Activated naive CD4-positive, alpha-beta T cell treated with anti-CD3 and anti-CD28 coated beads for 36 hours (primary cell): Measurements from ENCODE around the gene GALR1. TPM values are rescaled to one million over a fixed set of nuclear protein-coding genes. Genes with fewer than 3 reads are reported as not detected.

Source experiments
- CTCF ChIA-PET: fragments of 350-600 bp; sonication (Branson Sonifier 250); formaldehyde crosslinking; loops from one replicate; lab custom pipeline; 2021; ENCODE audit warnings: antibody characterized with exemption; lab: Charles Lee
- DNase-seq: peaks from one replicate; pipeline ENCODE4 v3.0.0-alpha.2; 2020
- H3K27ac Mint-ChIP-seq: one replicate; pipeline ENCODE4 v1.8.0; 2021; ENCODE audit warnings: mild to moderate bottlenecking, mixed read lengths
- H3K27me3 Mint-ChIP-seq: one replicate; pipeline ENCODE4 v1.8.0; 2021; ENCODE audit warnings: low read depth, mixed read lengths
- H3K36me3 Mint-ChIP-seq: one replicate; pipeline ENCODE4 v1.8.0; 2021; ENCODE audit warnings: low read depth, mixed read lengths
- H3K4me1 Mint-ChIP-seq: one replicate; pipeline ENCODE4 v1.8.0; 2021; ENCODE audit warnings: low read depth, mixed read lengths
- H3K4me3 Mint-ChIP-seq: one replicate; pipeline ENCODE4 v1.8.0; 2021; ENCODE audit warnings: mild to moderate bottlenecking, moderate library complexity, mixed read lengths
- H3K9me3 Mint-ChIP-seq: one replicate; pipeline ENCODE4 v1.8.0; 2021; ENCODE audit warnings: mixed read lengths
- intact Hi-C: fragments of 100-400 bp; cut with micrococcal nuclease; formaldehyde crosslinking; loops from one replicate; pipeline ENCODE4 v1.15.1; 2023
- total RNA-seq, 2 experiments: library from RNA; stranded (reverse); gene quantifications; one replicate each; pipeline ENCODE4 v1.2.3, GENCODE V29; 2021

The GALR1 gene
- total RNA-seq, 2 experiments from 2014 or later: not detected

DNA sequence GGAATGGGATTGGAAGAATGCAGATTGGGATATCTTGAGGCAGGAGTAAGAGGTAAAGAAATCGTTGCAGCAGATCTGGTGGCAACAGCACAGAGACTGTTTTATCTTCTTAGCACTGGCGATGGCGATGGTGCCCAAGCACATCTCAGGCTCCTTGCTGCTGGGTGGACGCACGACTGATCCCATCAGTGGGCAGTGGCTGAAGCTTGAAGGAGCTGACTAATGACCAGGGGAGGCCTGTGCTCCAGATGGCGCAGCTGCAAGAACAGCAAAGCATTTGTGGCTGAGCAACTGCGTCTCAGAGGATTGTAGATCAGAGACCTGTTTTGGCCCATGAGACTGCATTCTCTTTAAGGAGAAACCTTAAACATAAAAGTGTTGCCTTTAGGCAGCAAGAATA is 54.6 kb downstream of the GALR1 start:
- H3K4me3 Mint-ChIP-seq: no peak overlapping the region
- no peak overlapping the region for H3K27ac Mint-ChIP-seq
- DNase-seq: no peak
- no peaks in the 10 kb centered on the region for H3K9me3 Mint-ChIP-seq
- H3K36me3 Mint-ChIP-seq: no peaks in the 10 kb centered on the region
- intact Hi-C loops: no loop called here
- CTCF ChIA-PET: no interaction called here
- H3K27me3 Mint-ChIP-seq: peaks cover 2% of the 10 kb centered on the region
- no peaks in the 10 kb centered on the region for H3K4me1 Mint-ChIP-seq

DNA sequence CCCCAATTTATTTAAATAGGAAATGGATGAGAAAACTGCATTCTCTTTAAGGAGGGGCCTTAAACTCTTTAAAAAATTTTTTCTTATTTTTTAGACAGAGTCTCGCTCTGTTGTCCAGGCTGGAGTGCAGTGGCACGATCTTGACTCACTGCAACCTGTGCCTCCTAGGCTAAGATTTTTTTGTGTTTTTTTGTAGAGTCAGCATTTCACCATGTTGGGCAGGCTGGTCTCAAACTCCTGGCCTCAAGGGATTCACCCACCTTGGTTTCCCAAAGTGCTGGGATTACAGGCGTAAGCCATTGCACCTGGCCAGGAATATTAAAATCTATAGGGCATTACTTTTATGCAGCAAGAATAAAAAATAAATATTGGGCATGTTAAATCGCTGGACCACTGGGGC is 56.0 kb downstream of the GALR1 start:
- H3K36me3 Mint-ChIP-seq: no peaks in the 10 kb centered on the region
- DNase-seq: no peak
- H3K4me1 Mint-ChIP-seq: no peaks in the 10 kb centered on the region
- no peak overlapping the region for H3K4me3 Mint-ChIP-seq
- CTCF ChIA-PET: no interaction called here
- H3K27ac Mint-ChIP-seq: no peak overlapping the region
- intact Hi-C loops: no loop called here
- H3K9me3 Mint-ChIP-seq: no peaks in the 10 kb centered on the region
- peaks cover 2% of the 10 kb centered on the region for H3K27me3 Mint-ChIP-seq

DNA sequence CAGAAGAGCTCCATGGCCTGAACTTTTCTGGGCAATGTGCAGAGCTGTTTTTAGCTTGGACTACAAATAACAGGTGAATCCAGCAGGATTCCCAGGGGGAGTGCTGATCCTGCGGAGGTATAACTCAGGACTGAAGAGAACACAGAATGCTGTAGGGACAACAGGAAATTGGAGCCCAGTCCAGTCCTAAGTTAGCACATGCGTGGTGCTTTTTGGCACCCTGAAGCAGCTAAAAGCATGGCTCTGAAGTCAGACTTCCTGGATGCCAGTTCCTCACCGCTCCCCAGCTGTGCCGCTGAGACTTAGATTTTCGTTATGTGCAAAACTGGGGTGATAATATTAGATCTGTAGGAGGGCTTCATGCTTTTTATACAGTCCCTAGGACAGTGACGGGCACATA is 58.6 kb downstream of the GALR1 start:
- intact Hi-C loops: no loop called here
- Mint-ChIP-seq H3K36me3 (no peaks in the 10 kb centered on the region), H3K9me3 (no peaks in the 10 kb centered on the region), H3K27ac (no peak overlapping the region), H3K4me1 (no peaks in the 10 kb centered on the region), H3K27me3 (peaks cover 2% of the 10 kb centered on the region), H3K4me3 (no peak overlapping the region)
- DNase-seq: no peak
- CTCF ChIA-PET: no interaction called here

DNA sequence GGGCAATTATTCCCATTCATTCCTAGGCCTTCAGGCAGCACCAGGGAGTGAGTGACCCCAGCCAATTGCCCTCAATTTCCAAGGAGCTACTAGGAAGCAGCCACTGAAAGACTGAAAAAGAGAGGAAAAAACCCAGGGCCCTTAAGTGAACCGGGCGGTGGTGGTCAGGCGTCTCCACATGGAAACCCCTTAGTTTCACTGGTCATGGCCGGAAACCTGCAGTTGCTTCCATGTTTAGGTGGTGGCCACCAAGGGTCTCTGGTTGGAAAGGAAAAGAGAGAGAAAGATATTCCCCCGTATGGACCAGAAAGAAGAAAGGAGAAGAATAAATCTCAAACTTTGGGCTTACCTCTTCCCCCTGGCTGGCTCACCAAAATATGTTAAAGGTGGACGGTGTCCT is 64.9 kb downstream of the GALR1 start:
- CTCF ChIA-PET: no interaction called here
- Mint-ChIP-seq H3K9me3 (no peaks in the 10 kb centered on the region), H3K27me3 (no peaks in the 10 kb centered on the region)

DNA sequence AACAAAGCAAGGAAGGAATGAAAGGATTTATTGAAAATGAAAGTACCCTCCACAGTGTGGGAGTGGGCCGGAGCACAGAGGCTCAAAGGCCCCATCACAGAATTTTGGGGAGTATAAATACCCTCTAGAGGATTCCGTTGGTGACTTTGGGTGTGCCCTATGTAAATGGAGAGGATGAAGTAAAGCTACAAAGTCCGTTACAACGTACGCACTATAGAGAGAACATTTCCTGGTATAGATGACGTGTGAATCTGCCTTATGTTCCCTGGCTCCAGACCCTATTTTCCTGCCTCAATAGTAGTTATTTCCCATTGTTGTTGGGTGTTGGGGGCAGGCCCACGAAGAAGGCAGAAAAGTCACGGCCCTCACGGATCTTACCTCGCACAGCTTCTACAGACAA is 65.3 kb downstream of the GALR1 start:
- H3K9me3 Mint-ChIP-seq: no peaks in the 10 kb centered on the region
- no peak overlapping the region for H3K27ac Mint-ChIP-seq
- no peaks in the 10 kb centered on the region for H3K4me1 Mint-ChIP-seq
- CTCF ChIA-PET: no interaction called here
- DNase-seq: no peak
- H3K36me3 Mint-ChIP-seq: no peaks in the 10 kb centered on the region
- no peak overlapping the region for H3K4me3 Mint-ChIP-seq
- no peaks in the 10 kb centered on the region for H3K27me3 Mint-ChIP-seq
- intact Hi-C loops: no loop called here

More for the DNA sequence above, 64.9 kb downstream of the GALR1 start:
- intact Hi-C loops: no loop called here
- H3K4me1 Mint-ChIP-seq: no peaks in the 10 kb centered on the region
- no peak for DNase-seq
- H3K4me3 Mint-ChIP-seq: no peak overlapping the region
- H3K27ac Mint-ChIP-seq: no peak overlapping the region
- no peaks in the 10 kb centered on the region for H3K36me3 Mint-ChIP-seq

DNA sequence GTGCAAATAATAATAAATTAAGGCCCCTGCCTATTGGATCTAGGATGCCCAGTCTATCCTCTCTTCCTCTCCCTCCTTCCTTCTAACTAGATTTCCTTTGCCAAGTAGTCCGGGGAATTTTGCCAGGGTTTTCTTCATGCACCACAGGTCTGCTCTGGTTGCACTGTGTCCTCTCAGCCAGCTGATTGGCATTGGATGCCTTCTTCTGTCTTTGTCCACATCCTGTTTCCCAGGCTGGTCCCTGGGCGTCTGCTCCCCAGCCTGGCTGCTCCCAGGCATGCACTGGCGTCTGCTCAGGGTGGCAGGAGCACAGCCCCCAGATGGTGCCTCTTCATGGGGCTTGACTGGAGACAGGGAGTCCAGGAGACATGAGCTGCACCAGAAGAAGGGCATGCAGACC is 66.4 kb downstream of the GALR1 start:
- no peak for DNase-seq
- intact Hi-C loops: no loop called here
- CTCF ChIA-PET: no interaction called here
- no peaks in the 10 kb centered on the region for H3K4me1 Mint-ChIP-seq
- H3K36me3 Mint-ChIP-seq: no peaks in the 10 kb centered on the region
- H3K27me3 Mint-ChIP-seq: no peaks in the 10 kb centered on the region
- no peak overlapping the region for H3K4me3 Mint-ChIP-seq
- no peaks in the 10 kb centered on the region for H3K9me3 Mint-ChIP-seq
- H3K27ac Mint-ChIP-seq: no peak overlapping the region

DNA sequence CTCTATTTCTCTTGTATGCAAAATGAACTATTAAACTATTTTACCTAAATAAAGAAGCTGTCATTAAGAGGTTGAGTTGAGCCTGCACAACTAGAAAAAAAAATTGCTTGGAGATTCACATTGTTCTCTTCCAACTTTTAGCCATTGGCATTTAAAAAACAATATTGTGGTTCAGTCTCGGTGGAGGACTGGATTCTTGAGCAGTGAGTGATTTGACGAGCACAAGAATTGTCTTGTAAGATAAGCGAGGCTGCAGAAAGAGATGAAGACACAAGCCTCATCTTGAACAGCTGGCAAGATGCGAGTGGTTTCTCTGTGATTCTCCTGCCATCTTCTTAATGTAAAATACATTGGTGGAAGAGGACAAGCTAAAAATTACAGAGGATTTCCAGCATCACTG is 67.0 kb downstream of the GALR1 start:
- no peaks in the 10 kb centered on the region for H3K4me1 Mint-ChIP-seq
- intact Hi-C loops: no loop called here
- DNase-seq: no peak
- H3K36me3 Mint-ChIP-seq: no peaks in the 10 kb centered on the region
- H3K27ac Mint-ChIP-seq: no peak overlapping the region
- CTCF ChIA-PET: no interaction called here
- H3K27me3 Mint-ChIP-seq: peaks cover under 1% of the 10 kb centered on the region
- no peak overlapping the region for H3K4me3 Mint-ChIP-seq
- no peaks in the 10 kb centered on the region for H3K9me3 Mint-ChIP-seq

DNA sequence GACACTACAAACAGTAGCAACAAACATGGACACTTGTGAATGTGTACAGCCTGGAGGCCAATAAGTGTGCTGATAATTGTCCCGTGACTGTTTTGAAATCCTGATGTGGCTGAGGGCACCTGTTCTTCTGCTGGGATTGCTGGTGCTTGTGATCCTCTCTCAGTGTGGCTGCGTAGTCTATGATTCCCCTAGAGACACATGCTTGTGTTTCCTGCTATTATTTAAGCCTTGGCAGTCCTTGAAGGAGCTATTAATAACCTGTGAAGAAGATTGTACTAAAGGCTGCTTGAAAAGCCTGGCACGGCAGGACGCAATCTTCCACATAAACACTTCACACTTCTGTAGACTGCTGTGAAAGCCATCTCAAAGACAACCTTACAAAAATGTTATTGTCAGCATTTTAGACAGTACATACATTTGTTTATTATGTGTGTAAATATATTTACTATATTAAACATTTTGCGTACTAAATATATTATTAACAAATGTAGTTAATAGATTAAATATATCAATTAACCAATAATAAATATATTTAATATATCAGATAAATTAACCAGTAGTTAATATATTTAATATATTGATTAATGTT is 71.4 kb downstream of the GALR1 start:
- H3K4me3 Mint-ChIP-seq: no peak overlapping the region
- DNase-seq: no peak
- CTCF ChIA-PET: interaction anchor here (0.6 kb wide), 1 partner anchor 19 kb away, joined by 3 read pairs; no protein-coding TSS in a partner anchor
- H3K27ac Mint-ChIP-seq: no peak overlapping the region
- H3K36me3 Mint-ChIP-seq: no peaks in the 10 kb centered on the region
- H3K27me3 Mint-ChIP-seq: peaks cover 7% of the 10 kb centered on the region
- no peaks in the 10 kb centered on the region for H3K9me3 Mint-ChIP-seq
- H3K4me1 Mint-ChIP-seq: no peaks in the 10 kb centered on the region
- intact Hi-C loops: no loop called here

DNA sequence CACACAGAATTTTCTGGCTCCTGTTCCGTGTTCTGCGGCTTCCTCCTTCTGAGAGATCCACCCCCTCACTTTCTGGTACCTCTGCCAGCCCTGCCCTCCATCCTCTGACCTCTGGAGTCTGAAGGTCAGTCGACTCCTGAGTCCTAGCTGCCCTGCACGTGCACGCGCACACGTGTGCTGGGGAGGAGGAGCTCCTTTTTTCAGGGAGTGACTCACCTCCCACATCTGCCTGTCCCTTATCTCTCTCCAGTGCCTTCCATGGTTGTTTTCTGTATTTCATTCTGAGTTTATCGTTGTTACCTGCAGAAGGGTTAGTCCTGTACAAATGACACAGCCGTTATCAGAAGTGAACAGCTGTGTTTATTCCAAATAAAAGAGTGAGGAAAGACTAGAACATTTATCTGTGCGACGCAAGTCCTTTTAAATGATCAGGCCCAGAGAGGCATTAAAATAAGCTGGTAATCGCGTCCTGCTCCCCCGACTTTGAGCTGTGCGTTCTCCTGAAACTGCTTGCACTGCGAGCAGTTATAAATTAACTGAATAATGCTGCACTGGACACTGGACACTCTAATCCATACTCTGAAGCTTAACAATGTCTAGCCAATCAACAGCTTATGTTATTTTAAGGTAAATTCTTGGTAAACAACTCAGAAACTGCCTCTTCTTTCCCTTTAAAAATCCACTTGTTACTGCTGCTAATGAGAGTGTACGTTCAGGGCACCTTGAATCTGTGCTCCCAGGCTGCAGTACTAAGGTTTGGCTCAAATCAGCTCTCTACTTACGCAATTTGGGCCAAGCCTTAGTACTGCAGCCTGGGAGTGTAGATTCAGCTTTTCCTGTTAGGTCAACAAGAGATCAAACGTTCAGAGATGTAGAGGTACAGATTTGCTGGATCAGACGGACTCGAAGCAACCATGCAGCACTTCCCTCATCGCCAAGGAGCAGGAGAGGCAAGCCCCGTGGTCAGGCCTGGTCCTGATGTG is 72.5 kb downstream of the GALR1 start:
- no peaks in the 10 kb centered on the region for H3K9me3 Mint-ChIP-seq

DNA sequence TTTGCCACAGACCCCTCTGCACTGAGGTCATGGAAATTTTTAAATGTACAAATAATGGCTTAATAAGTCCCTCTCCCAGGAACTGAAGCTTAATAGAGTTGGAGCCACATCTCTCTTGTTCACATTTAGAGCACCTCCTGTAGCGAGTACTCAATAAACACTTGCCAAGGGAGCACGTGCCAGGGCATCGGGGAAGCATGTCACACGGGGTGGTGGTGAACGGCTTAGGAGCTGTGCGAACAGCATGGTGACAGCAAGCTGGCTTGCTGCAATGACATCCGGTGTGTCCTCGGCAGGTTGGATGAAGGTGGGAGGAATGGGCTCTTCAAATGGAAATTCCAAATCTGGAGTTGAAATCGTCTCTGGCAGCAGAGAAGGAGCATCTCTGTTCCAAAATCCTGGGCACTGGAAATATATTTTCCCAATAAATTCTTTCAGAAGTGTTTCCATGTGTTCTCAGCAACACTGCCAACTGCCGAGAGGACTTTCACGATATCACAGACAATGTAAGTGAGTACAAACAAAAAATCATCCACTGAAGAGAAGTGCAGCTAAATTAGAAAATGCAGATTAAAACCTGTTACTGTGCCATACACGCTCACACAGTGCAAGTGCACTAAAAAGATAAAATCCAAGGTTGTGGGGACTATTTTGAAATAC is 74.1 kb downstream of the GALR1 start:
- no peaks in the 10 kb centered on the region for H3K9me3 Mint-ChIP-seq
- H3K27ac Mint-ChIP-seq: no peak overlapping the region
- peaks cover 11% of the 10 kb centered on the region for H3K27me3 Mint-ChIP-seq
- CTCF ChIA-PET: no interaction called here
- no peaks in the 10 kb centered on the region for H3K4me1 Mint-ChIP-seq
- no peaks in the 10 kb centered on the region for H3K36me3 Mint-ChIP-seq
- no peak overlapping the region for H3K4me3 Mint-ChIP-seq
- intact Hi-C loops: no loop called here
- DNase-seq: no peak

More for the DNA sequence above, 72.5 kb downstream of the GALR1 start:
- Mint-ChIP-seq H3K36me3 (no peaks in the 10 kb centered on the region), H3K4me3 (no peak overlapping the region), H3K27ac (no peak overlapping the region), H3K4me1 (no peaks in the 10 kb centered on the region), H3K27me3 (peaks cover 7% of the 10 kb centered on the region)
- CTCF ChIA-PET: interaction anchor here (0.6 kb wide), 1 partner anchor 20 kb away, joined by 3 read pairs; no protein-coding TSS in a partner anchor
- no peak for DNase-seq
- intact Hi-C loops: no loop called here
